NCI-H2029 treated with DMSO at 0.1 percent for 48 hours (cell line): ENCODE data around the gene DLG2.

Experiments
- DNase-seq: peaks from one replicate; lab custom pipeline; 2025; lab: John Stamatoyannopoulos, UW

DLG2 gene

GRCh38 chr11:83572581-83573496, 2054.3 kb downstream of the DLG2 start:
- no peak for DNase-seq

- DNase-seq = no peak
These were observed 2055.8 kb downstream of the DLG2 start for GRCh38 chr11:83571302-83571701.

GRCh38 chr11:83569134-83569805, 2057.9 kb downstream of the DLG2 start:
- DNase-seq = no peak

- no peak for DNase-seq
These were observed 2058.6 kb downstream of the DLG2 start for GRCh38 chr11:83568516-83568915.

- no peak for DNase-seq
These were observed 2060.2 kb downstream of the DLG2 start for GRCh38 chr11:83566950-83567349.

GRCh38 chr11:83564870-83565269, 2062.3 kb downstream of the DLG2 start:
- DNase-seq = no peak

- DNase-seq = no peak
These were observed 2068.9 kb downstream of the DLG2 start for GRCh38 chr11:83558281-83558680.

GRCh38 chr11:83557653-83558052, 2069.5 kb downstream of the DLG2 start:
- DNase-seq = no peak

GRCh38 chr11:83554876-83555275, 2072.3 kb downstream of the DLG2 start:
- no peak for DNase-seq

GRCh38 chr11:83549984-83550667, 2077.0 kb downstream of the DLG2 start:
- DNase-seq = no peak

- no peak for DNase-seq
These were observed 2080.8 kb downstream of the DLG2 start for GRCh38 chr11:83546368-83546767.

- no peak for DNase-seq
These were observed 2081.5 kb downstream of the DLG2 start for GRCh38 chr11:83545494-83546260.

GRCh38 chr11:83544846-83545245, 2082.3 kb downstream of the DLG2 start:
- no peak for DNase-seq

GRCh38 chr11:83543706-83544439, 2083.3 kb downstream of the DLG2 start:
- DNase-seq = no peak

- DNase-seq = no peak
These were observed 2084.3 kb downstream of the DLG2 start for GRCh38 chr11:83542861-83543260.

- no peak for DNase-seq
These were observed 2086.4 kb downstream of the DLG2 start for GRCh38 chr11:83540728-83541127.

- no peak for DNase-seq
These were observed 2086.9 kb downstream of the DLG2 start for GRCh38 chr11:83540112-83540675.

- no peak for DNase-seq
These were observed 2088.9 kb downstream of the DLG2 start for GRCh38 chr11:83538286-83538685.

- DNase-seq = no peak
These were observed 2090.0 kb downstream of the DLG2 start for GRCh38 chr11:83537131-83537610.

GRCh38 chr11:83533166-83533565, 2094.0 kb downstream of the DLG2 start:
- DNase-seq = no peak

GRCh38 chr11:83528877-83529276, 2098.3 kb downstream of the DLG2 start:
- no peak for DNase-seq
